Astrocyte of the cerebellum (primary cell): ENCODE results near the gene FOLR2.

Experiments used
- DNase-seq: peaks from one replicate; pipeline ENCODE4 v3.0.0-alpha.2; 2011; ENCODE audit warnings: low read depth
- H3K4me3 ChIP-seq: 2 replicates; pipeline ENCODE4 v1.5.1; 2011; ENCODE audit warnings: mild to moderate bottlenecking, low read depth, low read length, moderate library complexity
- in situ Hi-C: cut with HindIII; loops from 2 replicates; pipeline ENCODE4 v1.10.0; 2017; ENCODE audit warnings: low sequenced_read_pairs
- TF ChIP-seq, protein P1 (sequence below): IDR thresholded peaks from 2 replicates; pipeline ENCODE4 v1.5.1; 2012; ENCODE audit warnings: low read length, low read depth, moderate library complexity, mild to moderate bottlenecking; ENCODE audit errors: missing control alignments

FOLR2 gene

DNA sequence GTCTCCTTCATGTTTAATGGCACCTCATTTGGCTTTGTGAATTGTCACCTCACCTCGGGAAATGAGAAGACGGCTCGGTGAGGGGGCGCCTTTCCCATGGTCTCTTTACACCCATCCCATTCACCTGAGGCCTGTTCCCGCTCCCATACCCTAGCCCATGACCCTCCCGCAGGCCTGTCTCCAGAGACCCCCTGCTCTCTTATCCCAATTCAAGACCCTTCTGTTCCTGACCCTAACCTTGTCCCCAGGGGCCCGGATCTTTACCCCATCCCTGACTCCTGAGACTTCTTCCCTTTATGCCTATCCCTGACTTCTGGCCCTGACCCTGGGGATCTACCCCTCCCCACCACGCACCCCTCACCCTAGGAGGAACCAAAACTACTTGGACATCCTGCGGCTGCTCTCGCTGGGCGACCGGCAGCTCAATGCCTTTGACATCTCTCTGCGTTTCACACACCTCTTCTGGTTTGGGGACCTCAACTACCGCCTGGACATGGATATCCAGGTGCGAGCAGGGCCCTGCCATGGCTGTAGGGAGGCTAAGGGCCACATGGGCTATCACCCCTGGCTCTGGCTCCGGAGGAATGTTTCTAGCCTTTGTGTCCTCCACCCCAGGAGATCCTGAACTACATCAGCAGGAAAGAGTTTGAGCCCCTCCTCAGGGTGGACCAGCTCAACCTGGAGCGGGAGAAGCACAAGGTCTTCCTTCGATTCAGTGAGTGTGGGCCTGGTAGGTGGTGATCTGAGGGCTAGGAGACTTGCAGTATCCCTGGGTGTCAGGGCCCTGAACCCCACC lies 15.9 kb downstream of the FOLR2 start:
- DNase-seq = no peak
- H3K4me3 ChIP-seq = no peak overlapping the region
- TF ChIP-seq, protein P1, sequence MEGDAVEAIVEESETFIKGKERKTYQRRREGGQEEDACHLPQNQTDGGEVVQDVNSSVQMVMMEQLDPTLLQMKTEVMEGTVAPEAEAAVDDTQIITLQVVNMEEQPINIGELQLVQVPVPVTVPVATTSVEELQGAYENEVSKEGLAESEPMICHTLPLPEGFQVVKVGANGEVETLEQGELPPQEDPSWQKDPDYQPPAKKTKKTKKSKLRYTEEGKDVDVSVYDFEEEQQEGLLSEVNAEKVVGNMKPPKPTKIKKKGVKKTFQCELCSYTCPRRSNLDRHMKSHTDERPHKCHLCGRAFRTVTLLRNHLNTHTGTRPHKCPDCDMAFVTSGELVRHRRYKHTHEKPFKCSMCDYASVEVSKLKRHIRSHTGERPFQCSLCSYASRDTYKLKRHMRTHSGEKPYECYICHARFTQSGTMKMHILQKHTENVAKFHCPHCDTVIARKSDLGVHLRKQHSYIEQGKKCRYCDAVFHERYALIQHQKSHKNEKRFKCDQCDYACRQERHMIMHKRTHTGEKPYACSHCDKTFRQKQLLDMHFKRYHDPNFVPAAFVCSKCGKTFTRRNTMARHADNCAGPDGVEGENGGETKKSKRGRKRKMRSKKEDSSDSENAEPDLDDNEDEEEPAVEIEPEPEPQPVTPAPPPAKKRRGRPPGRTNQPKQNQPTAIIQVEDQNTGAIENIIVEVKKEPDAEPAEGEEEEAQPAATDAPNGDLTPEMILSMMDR = no peak
- in situ Hi-C loops = no loop called here

- no peak for DNase-seq
- H3K4me3 ChIP-seq = no peak overlapping the region
- TF ChIP-seq, protein P1 = no peak
- in situ Hi-C loops = no loop called here
Measured at GRCh38 chr11:72233056-72233772, 16.6 kb downstream of the FOLR2 start.

- DNase-seq = no peak
- in situ Hi-C loops = no loop called here
- TF ChIP-seq, protein P1 = no peak
Measured at GRCh38 chr11:72233773-72234513, 17.3 kb downstream of the FOLR2 start.

DNA sequence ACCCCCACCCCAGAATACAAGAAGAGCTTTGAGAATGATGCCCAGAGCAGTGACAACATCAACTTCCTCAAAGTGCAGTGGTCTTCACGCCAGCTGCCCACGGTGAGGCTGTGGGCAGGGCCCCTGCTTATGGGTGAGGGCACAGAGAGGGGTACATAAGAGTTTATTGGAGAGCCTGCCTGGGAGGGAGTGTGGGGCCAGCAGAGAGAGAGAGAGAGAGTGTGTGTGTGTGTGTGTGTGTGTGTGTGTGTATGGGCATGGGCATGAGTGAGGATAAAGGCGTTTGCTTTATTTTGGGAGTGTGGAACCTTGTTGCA lies 17.9 kb downstream of the FOLR2 start:
- no peak for DNase-seq
- TF ChIP-seq, protein P1 = no peak
- in situ Hi-C loops = no loop called here
- no peak overlapping the region for H3K4me3 ChIP-seq

More at GRCh38 chr11:72233773-72234513, 17.3 kb downstream of the FOLR2 start:
- no peak overlapping the region for H3K4me3 ChIP-seq

GRCh38 chr11:72234920-72235319 lies 18.3 kb downstream of the FOLR2 start:
- no peak for DNase-seq
- H3K4me3 ChIP-seq = no peak overlapping the region
- TF ChIP-seq, protein P1 = no peak
- in situ Hi-C loops = no loop called here

DNA sequence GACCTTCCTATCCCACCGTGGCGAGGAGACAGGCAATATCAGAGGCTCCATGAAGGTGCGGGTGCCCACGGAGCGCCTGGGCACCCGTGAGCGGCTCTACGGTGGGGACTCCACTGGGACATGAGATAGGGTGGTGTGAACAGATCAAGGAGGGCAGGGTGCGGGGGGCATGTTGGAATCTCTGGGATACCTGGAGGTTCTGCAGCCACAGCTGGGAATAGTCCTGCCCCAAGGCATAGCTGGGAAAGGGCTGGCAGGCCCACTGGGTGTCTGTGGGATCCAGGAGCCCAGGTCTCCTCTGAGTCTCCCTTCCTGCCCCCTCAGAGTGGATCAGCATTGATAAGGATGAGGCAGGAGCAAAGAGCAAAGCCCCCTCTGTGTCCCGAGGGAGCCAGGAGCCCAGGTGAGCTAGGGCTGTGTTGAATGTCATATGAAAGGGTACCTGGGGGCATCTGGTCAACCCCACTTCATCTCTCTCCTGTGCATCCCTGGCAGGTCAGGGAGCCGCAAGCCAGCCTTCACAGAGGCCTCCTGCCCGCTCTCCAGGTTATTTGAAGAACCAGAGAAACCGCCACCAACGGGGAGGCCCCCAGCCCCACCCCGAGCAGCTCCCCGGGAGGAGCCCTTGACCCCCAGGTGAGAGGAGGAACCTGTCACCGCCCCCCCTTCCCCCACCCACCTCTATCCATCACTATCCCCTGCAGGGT lies 18.9 kb downstream of the FOLR2 start:
- TF ChIP-seq, protein P1 = no peak
- H3K4me3 ChIP-seq = no peak overlapping the region
- DNase-seq = no peak
- in situ Hi-C loops = no loop called here
